Adrenal gland (tissue), 5 donors: ENCODE data around the gene NTHL1.
A peak's percentile ranks its signal among the peaks of the same experiment; 100 is the strongest.

Experiments used
- POLR2A ChIP-seq, 2 donors: fragments of 450-650 bp; IDR thresholded peaks; one replicate each; pipeline ENCODE4 v1.6.1; 2017; ENCODE audit warnings: antibody characterized with exemption in 2 of 2, mild to moderate bottlenecking in 2 of 2, moderate library complexity in 1 of 2
- TF ChIP-seq, protein P1 (sequence below), 6 experiments: fragments of 450-650 bp in 4 of 6; fragments of 200-600 bp in 2 of 6; sonication (generic) in 1 of 6; IDR thresholded peaks; 1 replicate in 5 of 6; 2 replicates in 1 of 6; pipeline versions ENCODE4 v1.5.1 to v1.8.0; 2016 to 2021; ENCODE audit warnings: antibody characterized with exemption in 6 of 6, mild to moderate bottlenecking in 2 of 6, moderate library complexity in 1 of 6
- donor health status: DM: no; HTN: no; CAD: no.

- TF ChIP-seq POLR2A (IDR thresholded peaks at IDR 0.05): peak in 1 of 2 donors; percentile 29
- TF ChIP-seq, protein P1, sequence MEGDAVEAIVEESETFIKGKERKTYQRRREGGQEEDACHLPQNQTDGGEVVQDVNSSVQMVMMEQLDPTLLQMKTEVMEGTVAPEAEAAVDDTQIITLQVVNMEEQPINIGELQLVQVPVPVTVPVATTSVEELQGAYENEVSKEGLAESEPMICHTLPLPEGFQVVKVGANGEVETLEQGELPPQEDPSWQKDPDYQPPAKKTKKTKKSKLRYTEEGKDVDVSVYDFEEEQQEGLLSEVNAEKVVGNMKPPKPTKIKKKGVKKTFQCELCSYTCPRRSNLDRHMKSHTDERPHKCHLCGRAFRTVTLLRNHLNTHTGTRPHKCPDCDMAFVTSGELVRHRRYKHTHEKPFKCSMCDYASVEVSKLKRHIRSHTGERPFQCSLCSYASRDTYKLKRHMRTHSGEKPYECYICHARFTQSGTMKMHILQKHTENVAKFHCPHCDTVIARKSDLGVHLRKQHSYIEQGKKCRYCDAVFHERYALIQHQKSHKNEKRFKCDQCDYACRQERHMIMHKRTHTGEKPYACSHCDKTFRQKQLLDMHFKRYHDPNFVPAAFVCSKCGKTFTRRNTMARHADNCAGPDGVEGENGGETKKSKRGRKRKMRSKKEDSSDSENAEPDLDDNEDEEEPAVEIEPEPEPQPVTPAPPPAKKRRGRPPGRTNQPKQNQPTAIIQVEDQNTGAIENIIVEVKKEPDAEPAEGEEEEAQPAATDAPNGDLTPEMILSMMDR (IDR thresholded peaks at IDR 0.05): no peak
These were observed 21.1 kb downstream of the NTHL1 start, which contains the start of gene NHERF2 for GRCh38 chr16:2026461-2027023.
